ENCODE measurements around the gene CLEC4E.
"Not testable (repeated sequence)": the region's sequence is repeated elsewhere in the genome, so short reads cannot be mapped to it uniquely, and the experiment has no call there.

GRCh38 chr12:8540831-8541230, at the start of gene CLEC4E:
- not testable (repeated sequence) for TF ChIP-seq CTCF (conservative IDR thresholded peaks at IDR 0.05); ZFX (IDR thresholded peaks at IDR 0.05)
